Testis (tissue), 2 donors: ENCODE results near the gene PBX1.

ENCODE experiments used
- CTCF ChIP-seq, 3 experiments: fragments of 450-650 bp in 2 of 3; fragments of 200-600 bp in 1 of 3; sonication (generic) in 1 of 3; IDR thresholded peaks; one replicate each; pipeline ENCODE4 v1.5.1; 2016 to 2019; ENCODE audit warnings: antibody characterized with exemption in 3 of 3, mild to moderate bottlenecking in 2 of 3, moderate library complexity in 1 of 3
- POLR2A ChIP-seq: fragments of 450-650 bp; IDR thresholded peaks from one replicate; pipeline ENCODE4 v1.6.1; 2017; ENCODE audit warnings: antibody characterized with exemption, mild to moderate bottlenecking, moderate library complexity

GRCh38 chr1:164571333-164571732 lies 12.3 kb downstream of the PBX1 start:
- TF ChIP-seq CTCF (IDR thresholded peaks at IDR 0.05) = no peak
- TF ChIP-seq POLR2A = no peak
